ENCODE data around the gene TENM3. TPM values are rescaled to one million over a fixed set of nuclear protein-coding genes. Genes with fewer than 3 reads are reported as not detected.

TENM3 gene
- total and polyA plus RNA-seq, 3 donors from 2014 or later: 10.9 to 42.7 (median 42.2) TPM

DNA sequence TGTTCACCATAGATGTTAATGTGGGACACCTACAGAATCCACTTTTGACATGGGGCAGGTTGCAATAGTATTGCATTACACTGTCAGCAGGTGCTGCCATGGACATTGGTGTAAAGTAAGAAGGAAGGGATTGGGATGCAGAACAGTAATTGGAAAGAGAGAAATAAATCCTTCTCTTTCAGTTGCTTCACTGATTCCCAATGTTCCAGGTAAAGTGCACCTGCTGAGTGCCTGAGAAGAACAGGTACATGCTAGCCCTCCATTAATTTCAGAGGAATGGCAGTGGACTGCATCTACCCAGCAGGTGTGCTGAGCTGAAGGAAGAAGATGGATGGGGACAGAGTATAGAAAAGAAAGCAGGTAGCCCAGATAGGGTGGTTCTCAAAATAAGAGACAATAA lies 248.5 kb downstream of the TENM3 start:
- H3K36me3 ChIP-seq (ENCODE audit: low read depth, missing control alignments): no peaks in the 10 kb centered on the region
- no peaks in the 10 kb centered on the region for H3K4me1 ChIP-seq
- intact Hi-C loops (cut with DNase I; ENCODE audit: low total_unique reads): no loop called here
- H3K27me3 ChIP-seq: no peaks in the 10 kb centered on the region
- H3K4me3 ChIP-seq: no peak overlapping the region
- TF ChIP-seq POLR2A (IDR thresholded peaks at IDR 0.05) (no peak), CTCF (IDR thresholded peaks at IDR 0.05) (no peak)
- no peak overlapping the region for H3K27ac ChIP-seq
- H3K9me3 ChIP-seq: no peaks in the 10 kb centered on the region
- no peak for DNase-seq

DNA sequence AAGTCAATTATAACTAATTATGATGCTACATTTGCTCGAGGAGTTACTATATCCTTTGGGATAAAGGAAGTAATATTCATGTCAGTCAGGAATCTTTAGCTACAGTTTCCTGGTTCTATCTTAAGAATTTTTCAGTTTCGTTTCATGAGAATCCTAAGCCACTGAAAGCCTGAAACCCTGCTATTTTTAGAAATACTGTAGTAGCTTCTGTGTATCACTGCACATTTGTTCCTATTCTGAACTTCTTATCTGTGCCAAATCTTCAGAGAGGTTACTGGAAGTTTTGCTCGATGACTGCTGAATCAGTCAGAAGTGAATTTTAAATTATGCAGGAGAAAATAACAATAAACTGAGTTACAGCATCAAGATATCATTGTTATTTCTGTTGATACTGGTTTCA lies 249.2 kb downstream of the TENM3 start:
- Histone ChIP-seq H3K4me1 (no peaks in the 10 kb centered on the region), H3K27ac (no peak overlapping the region), H3K9me3 (no peaks in the 10 kb centered on the region), H3K27me3 (no peaks in the 10 kb centered on the region), H3K36me3 (ENCODE audit: low read depth, missing control alignments) (no peaks in the 10 kb centered on the region), H3K4me3 (no peak overlapping the region)
- TF ChIP-seq CTCF (IDR thresholded peaks at IDR 0.05): no peak
- no peak for TF ChIP-seq POLR2A (IDR thresholded peaks at IDR 0.05)
- 28 to 32% methylated on average over 3 of the region's 3 CpGs for WGBS, 2 donors
- intact Hi-C loops (cut with DNase I; ENCODE audit: low total_unique reads): no loop called here
- no peak for DNase-seq

DNA sequence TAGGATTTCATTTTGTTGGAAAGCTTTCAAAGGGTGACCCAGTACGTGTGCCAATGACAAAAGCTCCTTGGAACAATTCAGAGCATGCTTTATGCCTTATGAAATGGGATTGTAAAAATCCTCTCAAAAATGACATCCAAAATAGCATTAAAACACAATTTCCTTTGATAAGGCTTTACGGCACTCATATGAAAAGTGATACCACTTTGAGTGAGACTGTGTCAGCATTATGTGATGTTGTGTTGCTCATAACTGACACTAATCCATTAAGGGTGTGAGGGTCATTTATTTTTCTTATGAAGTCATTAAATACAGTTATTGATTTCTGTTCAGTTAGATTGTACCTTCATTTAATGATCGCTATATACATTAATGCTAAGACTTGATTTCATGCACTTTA lies 250.2 kb downstream of the TENM3 start:
- intact Hi-C loops (cut with DNase I; ENCODE audit: low total_unique reads): no loop called here
- H3K27me3 ChIP-seq: no peaks in the 10 kb centered on the region
- no peak overlapping the region for H3K27ac ChIP-seq

GRCh38 chr4:182494103-182494502 lies 250.9 kb downstream of the TENM3 start:
- intact Hi-C loops (cut with DNase I; ENCODE audit: low total_unique reads): no loop called here
- H3K4me3 ChIP-seq: no peak overlapping the region
- no peak for TF ChIP-seq POLR2A (IDR thresholded peaks at IDR 0.05)
- TF ChIP-seq CTCF (IDR thresholded peaks at IDR 0.05): no peak
- H3K27ac ChIP-seq: no peak overlapping the region
- no peaks in the 10 kb centered on the region for H3K36me3 ChIP-seq (ENCODE audit: low read depth, missing control alignments)
- no peak for DNase-seq
- no peaks in the 10 kb centered on the region for H3K4me1 ChIP-seq
- no peaks in the 10 kb centered on the region for H3K27me3 ChIP-seq
- no peaks in the 10 kb centered on the region for H3K9me3 ChIP-seq
- 86 to 94% methylated on average over 2 of the region's 2 CpGs for WGBS, 2 donors

More for the DNA sequence above, 250.2 kb downstream of the TENM3 start:
- Histone ChIP-seq H3K4me1 (no peaks in the 10 kb centered on the region), H3K36me3 (ENCODE audit: low read depth, missing control alignments) (no peaks in the 10 kb centered on the region), H3K9me3 (no peaks in the 10 kb centered on the region), H3K4me3 (no peak overlapping the region)
- DNase-seq: no peak
- WGBS, 2 donors: 83 to 93% methylated on average over 3 of the region's 3 CpGs
- no peak for TF ChIP-seq POLR2A (IDR thresholded peaks at IDR 0.05)
- no peak for TF ChIP-seq CTCF (IDR thresholded peaks at IDR 0.05)

DNA sequence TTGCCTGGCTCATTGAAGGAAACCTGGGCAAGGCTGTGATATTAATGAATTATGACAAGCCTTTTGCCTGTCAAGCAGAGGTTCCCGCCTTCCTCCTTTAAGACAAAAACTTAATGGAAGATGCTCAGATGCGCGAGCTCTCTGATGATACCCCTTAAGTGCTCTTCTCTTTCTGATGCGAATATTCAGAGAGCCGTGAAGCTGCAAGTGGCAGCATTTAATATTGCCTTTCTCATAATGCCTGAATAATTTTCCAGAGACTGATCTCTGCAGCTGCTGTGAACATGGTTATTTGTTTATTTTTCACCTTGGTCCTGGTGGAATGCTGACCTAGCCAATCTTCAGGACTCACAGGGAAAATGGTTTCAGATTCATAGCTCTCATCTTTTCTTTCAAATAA lies 251.8 kb downstream of the TENM3 start:
- intact Hi-C loops (cut with DNase I; ENCODE audit: low total_unique reads): no loop called here
- 93 to 96% methylated on average over 5 of the region's 5 CpGs for WGBS, 2 donors
- H3K36me3 ChIP-seq (ENCODE audit: low read depth, missing control alignments): no peaks in the 10 kb centered on the region
- no peaks in the 10 kb centered on the region for H3K9me3 ChIP-seq
- no peak overlapping the region for H3K4me3 ChIP-seq
- no peak for DNase-seq
- H3K27me3 ChIP-seq: no peaks in the 10 kb centered on the region
- no peaks in the 10 kb centered on the region for H3K4me1 ChIP-seq
- TF ChIP-seq POLR2A (IDR thresholded peaks at IDR 0.05) (no peak), CTCF (IDR thresholded peaks at IDR 0.05) (no peak)
- H3K27ac ChIP-seq: no peak overlapping the region

All from testis (tissue), 3 donors.